Transverse colon (tissue), 4 donors: ENCODE measurements around the gene TMEM170B. TPM values are rescaled to one million over a fixed set of nuclear protein-coding genes. Genes with fewer than 3 reads are reported as not detected.

ENCODE experiments used
- DNase-seq: peaks from one replicate; pipeline ENCODE4 v3.0.0-alpha.2; 2019
- H3K27ac ChIP-seq, 4 donors: fragments of 200-600 bp; sonication (generic); 2 replicates each; pipeline ENCODE4 v1.5.1; 2016 to 2018; ENCODE audit warnings: inconsistent platforms in 4 of 4
- H3K27me3 ChIP-seq: fragments of 200-600 bp; sonication (generic); 2 replicates; pipeline ENCODE4 v1.5.1; 2017; ENCODE audit warnings: inconsistent platforms
- H3K36me3 ChIP-seq, 4 donors: fragments of 200-600 bp; sonication (generic); 2 replicates each; pipeline ENCODE4 v1.5.1; 2017 to 2019; ENCODE audit warnings: inconsistent platforms in 4 of 4
- H3K4me1 ChIP-seq, 4 donors: fragments of 200-600 bp; sonication (generic); 2 replicates each; pipeline ENCODE4 v1.5.1; 2017 to 2020; ENCODE audit warnings: inconsistent platforms in 4 of 4
- H3K4me3 ChIP-seq, 4 donors: fragments of 200-600 bp; sonication (generic); 1 replicate in 1 of 4; 2 replicates in 3 of 4; pipeline versions ENCODE4 v1.5.1 to v1.6.1; 2017 to 2019; ENCODE audit warnings: inconsistent platforms in 4 of 4
- H3K9me3 ChIP-seq, 2 donors: fragments of 200-600 bp; sonication (generic); 2 replicates each; pipeline ENCODE4 v1.5.1; 2017 to 2019; ENCODE audit warnings: inconsistent platforms in 2 of 2
- CTCF ChIP-seq, 5 experiments: fragments of 200-600 bp in 3 of 5; fragments of 450-650 bp in 2 of 5; sonication (generic) in 3 of 5; IDR thresholded peaks; 1 replicate in 2 of 5; 2 replicates in 3 of 5; pipeline ENCODE4 v1.5.1; 2016 to 2017; ENCODE audit warnings: antibody characterized with exemption in 5 of 5, inconsistent platforms in 3 of 5, mild to moderate bottlenecking in 2 of 5, moderate library complexity in 1 of 5
- EP300 ChIP-seq: sonication (generic); formaldehyde crosslinking; IDR thresholded peaks from one replicate; pipeline ENCODE4 v1.6.1; 2017; ENCODE audit warnings: antibody characterized with exemption, low read depth
- POLR2A ChIP-seq: fragments of 450-650 bp; IDR thresholded peaks from one replicate; pipeline ENCODE4 v1.6.1; 2016; ENCODE audit warnings: antibody characterized with exemption, mild to moderate bottlenecking, moderate library complexity
- POLR2AphosphoS5 ChIP-seq, 3 donors: sonication (generic); formaldehyde crosslinking; IDR thresholded peaks; one replicate each; pipeline ENCODE4 v1.6.1; 2016; ENCODE audit warnings: antibody characterized with exemption in 3 of 3
- WGBS, 2 donors: methylation state at CpG; one replicate each; pipeline ENCODE4 v1.1.5; 2018; ENCODE audit warnings: low coverage in 1 of 2; 5-methylcytosine and 5-hydroxymethylcytosine counted together
- in situ Hi-C, 4 donors: fragments of 200-750 bp; cut with MboI; loops; one replicate each; pipeline versions ENCODE4 v1.15.0 to v1.15.1; 2017; ENCODE audit warnings: low sequenced_read_pairs in 3 of 4, low pct_ligation_motif_present in 1 of 4, low pct_unique_long_range_greater_than_20kb in 1 of 4
- intact Hi-C: fragments of 100-400 bp; cut with DNase I; formaldehyde crosslinking; loops from one replicate; pipeline ENCODE4 v1.15.1; 2023; ENCODE audit warnings: low total_unique reads
- total RNA-seq, 4 donors: library from RNA; depleted of rRNA; stranded (reverse); fragments of >200 nt; gene quantifications; one replicate each; pipeline ENCODE4 v1.1.0, GENCODE V29; 2016

The TMEM170B gene
- total RNA-seq, 4 donors from 2014 or later = 1.6 to 8.0 (median 3.0) TPM

GRCh38 chr6:11601776-11602605 lies 64.4 kb downstream of the TMEM170B start:
- Histone ChIP-seq H3K4me3 (no peak overlapping the region), H3K9me3 (no peaks in the 10 kb centered on the region), H3K27ac (no peak overlapping the region), H3K4me1 (peaks cover 0 to 21% (median under 1%) of the 10 kb centered on the region in 4 donors), H3K27me3 (no peaks in the 10 kb centered on the region), H3K36me3 (no peaks in the 10 kb centered on the region)
- WGBS, 2 donors = 76 to 83% methylated on average over 3 to 7 of the region's 7 CpGs
- in situ Hi-C loops = no loop called here
- no peak for TF ChIP-seq POLR2A
- no peak for TF ChIP-seq CTCF (IDR thresholded peaks at IDR 0.05)
- no peak for TF ChIP-seq POLR2AphosphoS5 (IDR thresholded peaks at IDR 0.05)
- TF ChIP-seq EP300 = no peak
- no peak for DNase-seq
- intact Hi-C loops = no loop called here

DNA sequence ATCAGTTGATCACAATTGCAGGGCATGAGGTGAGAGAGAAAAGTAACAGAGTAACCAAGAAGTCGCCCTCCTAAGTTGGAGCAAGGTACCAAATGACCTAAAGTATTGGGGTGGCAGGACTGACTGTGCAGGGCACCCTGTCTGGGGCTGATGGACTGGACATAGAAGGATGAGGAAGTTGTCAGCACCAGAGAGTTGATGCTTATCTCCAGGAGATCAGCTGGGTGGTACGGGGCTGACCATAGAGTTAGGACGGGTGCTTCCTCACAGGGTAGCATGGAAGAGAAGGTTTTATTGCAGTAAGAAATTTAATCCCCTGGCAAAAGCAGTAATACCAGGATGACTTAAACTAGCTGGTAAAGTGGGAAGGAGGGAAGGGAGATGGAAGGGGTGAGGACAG lies 66.7 kb downstream of the TMEM170B start:
- WGBS, 2 donors = 69 to 80% methylated on average over 1 to 3 of the region's 3 CpGs
- in situ Hi-C loops (no loop called here), intact Hi-C loops (no loop called here)
- Histone ChIP-seq H3K4me1 (peaks cover 0 to 29% (median 3%) of the 10 kb centered on the region in 4 donors), H3K4me3 (no peak overlapping the region), H3K36me3 (no peaks in the 10 kb centered on the region), H3K27me3 (no peaks in the 10 kb centered on the region), H3K27ac (no peak overlapping the region), H3K9me3 (no peaks in the 10 kb centered on the region)
- no peak for DNase-seq
- no peak for TF ChIP-seq EP300
- TF ChIP-seq POLR2A = no peak
- no peak for TF ChIP-seq CTCF (IDR thresholded peaks at IDR 0.05)
- no peak for TF ChIP-seq POLR2AphosphoS5 (IDR thresholded peaks at IDR 0.05)

- Histone ChIP-seq H3K4me1 (peaks cover 0 to 29% (median 3%) of the 10 kb centered on the region in 4 donors), H3K27ac (no peak overlapping the region), H3K4me3 (no peak overlapping the region), H3K9me3 (no peaks in the 10 kb centered on the region), H3K27me3 (no peaks in the 10 kb centered on the region), H3K36me3 (no peaks in the 10 kb centered on the region)
- intact Hi-C loops (no loop called here), in situ Hi-C loops (no loop called here)
- DNase-seq = no peak
- WGBS, 2 donors = 63 to 95% methylated on average over 2 to 5 of the region's 5 CpGs
- TF ChIP-seq POLR2AphosphoS5 (IDR thresholded peaks at IDR 0.05) = no peak
Measured at GRCh38 chr6:11604836-11605506, 67.4 kb downstream of the TMEM170B start.

- no peak overlapping the region for H3K4me3 ChIP-seq
- 66 to 70% methylated on average over 4 of the region's 4 CpGs for WGBS, 2 donors
- TF ChIP-seq POLR2AphosphoS5 (IDR thresholded peaks at IDR 0.05) (no peak), EP300 (no peak), CTCF (IDR thresholded peaks at IDR 0.05) (no peak), POLR2A (no peak)
- intact Hi-C loops (no loop called here), in situ Hi-C loops (no loop called here)
- DNase-seq = no peak
- no peaks in the 10 kb centered on the region for H3K9me3 ChIP-seq
- H3K27me3 ChIP-seq = no peaks in the 10 kb centered on the region
- peak overlapping the region in 1 of 4 donors; percentile 48 for H3K27ac ChIP-seq
- no peaks in the 10 kb centered on the region for H3K36me3 ChIP-seq
- H3K4me1 ChIP-seq = peaks cover 0 to 29% (median 3%) of the 10 kb centered on the region in 4 donors
Measured at GRCh38 chr6:11605507-11605905, 68.0 kb downstream of the TMEM170B start.
